ENCODE data around the gene NKAIN4. TPM values are rescaled to one million over a fixed set of nuclear protein-coding genes. Genes with fewer than 3 reads are reported as not detected.
A peak's percentile ranks its signal among the peaks of the same experiment; 100 is the strongest.

The NKAIN4 gene
- total and polyA plus RNA-seq, 12 donors = 0.04 TPM; not detected in 11

- DNase-seq (peak in 1 of 2 donors; percentile 6), ATAC-seq (no peak)
- no peak overlapping the region for H3K27ac ChIP-seq
- H3K4me3 ChIP-seq = no peak overlapping the region
- no peaks in the 10 kb centered on the region for H3K9me3 ChIP-seq
- intact Hi-C loops (cut with DNase I) = no loop called here
- H3K4me1 ChIP-seq = peaks cover 0 to 10% (median 0%) of the 10 kb centered on the region in 9 donors
- 89 to 93% methylated on average over 28 of the region's 28 CpGs for WGBS, 2 donors
- no peak for TF ChIP-seq CTCF (IDR thresholded peaks at IDR 0.05)
- peaks cover 0 to 14% (median 4%) of the 10 kb centered on the region in 7 donors for H3K27me3 ChIP-seq
- peaks cover 0 to 60% (median 12%) of the 10 kb centered on the region in 9 donors for H3K36me3 ChIP-seq
These were observed 34.5 kb upstream of the NKAIN4 start for GRCh38 chr20:63288581-63289251.

GRCh38 chr20:63287697-63288580 is 33.7 kb upstream of the NKAIN4 start:
- H3K4me3 ChIP-seq = no peak overlapping the region
- 80 to 85% methylated on average over 55 of the region's 55 CpGs for WGBS, 2 donors
- H3K36me3 ChIP-seq = peaks cover 0 to 67% (median 12%) of the 10 kb centered on the region in 9 donors
- H3K9me3 ChIP-seq = no peaks in the 10 kb centered on the region
- intact Hi-C loops (cut with DNase I) = no loop called here
- no peak for TF ChIP-seq CTCF (IDR thresholded peaks at IDR 0.05)
- H3K27me3 ChIP-seq = peaks cover 0 to 6% (median 0%) of the 10 kb centered on the region in 7 donors
- no peak for ATAC-seq
- peak in 1 of 2 donors; percentile 19 for DNase-seq
- peaks cover 0 to 10% (median 0%) of the 10 kb centered on the region in 9 donors for H3K4me1 ChIP-seq
- H3K27ac ChIP-seq = no peak overlapping the region

- WGBS, 2 donors = 83 to 85% methylated on average over 23 of the region's 23 CpGs
- DNase-seq = peak in 1 of 2 donors; percentile 4
- H3K36me3 ChIP-seq = peaks cover 0 to 76% (median 18%) of the 10 kb centered on the region in 9 donors
These were observed 32.8 kb upstream of the NKAIN4 start for GRCh38 chr20:63286781-63287696.

More at GRCh38 chr20:63286781-63287696, 32.8 kb upstream of the NKAIN4 start:
- Histone ChIP-seq H3K9me3 (no peaks in the 10 kb centered on the region), H3K27me3 (no peaks in the 10 kb centered on the region), H3K4me1 (peaks cover 0 to 10% (median 0%) of the 10 kb centered on the region in 9 donors), H3K27ac (no peak overlapping the region), H3K4me3 (no peak overlapping the region)
- intact Hi-C loops (cut with DNase I) = no loop called here
- no peak for TF ChIP-seq CTCF (IDR thresholded peaks at IDR 0.05)
- no peak for ATAC-seq

All from heart right ventricle (tissue), 16 donors.